GM13976 (cell line): ENCODE results near the gene GPR180.
A peak's percentile ranks its signal among the peaks of the same experiment; 100 is the strongest.
"Not testable (repeated sequence)": the region's sequence is repeated elsewhere in the genome, so short reads cannot be mapped to it uniquely, and the experiment has no call there.

Source experiments
- DNase-seq: peaks from one replicate; pipeline ENCODE4 v3.0.0; 2012; ENCODE audit warnings: low spot score
- in situ Hi-C: fragments of 300-500 bp; cut with MboI; formaldehyde crosslinking; loops from one replicate; pipeline ENCODE4 v1.12.0; 2022; ENCODE audit warnings: low sequenced_read_pairs, mixed read lengths, inconsistent platforms; ENCODE audit not compliant: unreplicated experiment
- TF ChIP-seq, protein P1 (sequence below): IDR thresholded peaks from 2 replicates; pipeline ENCODE4 v1.5.1; 2012; ENCODE audit warnings: borderline replicate concordance, mild to moderate bottlenecking; ENCODE audit not compliant: insufficient read depth; ENCODE audit errors: extremely low read depth, missing control alignments, control extremely low read depth

Gene GPR180

DNA sequence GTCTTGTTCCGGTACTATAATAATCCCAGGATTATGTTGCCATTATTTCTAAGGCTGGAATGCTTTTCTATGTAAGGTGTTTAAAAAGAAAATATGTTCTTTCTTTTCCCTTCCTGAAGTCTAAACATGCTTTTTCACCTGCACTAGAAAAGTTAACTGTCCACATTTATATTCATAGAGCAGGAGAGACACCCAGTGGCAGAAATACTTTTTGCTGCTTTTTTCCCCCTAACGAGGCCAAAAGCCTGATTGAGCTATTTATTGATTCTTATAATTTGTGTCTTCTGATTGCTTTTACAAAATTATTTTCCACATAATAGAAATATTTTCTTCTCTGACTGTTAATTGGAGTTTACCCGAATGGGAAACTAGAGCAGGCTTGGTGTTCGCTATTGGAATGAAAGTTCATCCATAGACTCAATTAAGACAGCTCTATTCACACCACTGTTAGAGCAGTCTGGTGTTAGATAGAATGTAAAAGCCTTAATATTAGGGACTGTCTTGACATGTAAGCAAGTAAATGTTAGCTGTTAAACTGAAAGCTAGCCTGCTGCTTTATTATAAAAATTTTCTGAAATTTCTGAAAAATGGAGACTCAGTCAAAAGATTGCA lies 15.8 kb downstream of the GPR180 start:
- in situ Hi-C loops = loop anchor here (10.0 to 25.0 kb wide), 2 partner anchors 173 to 795 kb away; no protein-coding TSS in a partner anchor
- peak; percentile 21 for DNase-seq
- TF ChIP-seq, protein P1, sequence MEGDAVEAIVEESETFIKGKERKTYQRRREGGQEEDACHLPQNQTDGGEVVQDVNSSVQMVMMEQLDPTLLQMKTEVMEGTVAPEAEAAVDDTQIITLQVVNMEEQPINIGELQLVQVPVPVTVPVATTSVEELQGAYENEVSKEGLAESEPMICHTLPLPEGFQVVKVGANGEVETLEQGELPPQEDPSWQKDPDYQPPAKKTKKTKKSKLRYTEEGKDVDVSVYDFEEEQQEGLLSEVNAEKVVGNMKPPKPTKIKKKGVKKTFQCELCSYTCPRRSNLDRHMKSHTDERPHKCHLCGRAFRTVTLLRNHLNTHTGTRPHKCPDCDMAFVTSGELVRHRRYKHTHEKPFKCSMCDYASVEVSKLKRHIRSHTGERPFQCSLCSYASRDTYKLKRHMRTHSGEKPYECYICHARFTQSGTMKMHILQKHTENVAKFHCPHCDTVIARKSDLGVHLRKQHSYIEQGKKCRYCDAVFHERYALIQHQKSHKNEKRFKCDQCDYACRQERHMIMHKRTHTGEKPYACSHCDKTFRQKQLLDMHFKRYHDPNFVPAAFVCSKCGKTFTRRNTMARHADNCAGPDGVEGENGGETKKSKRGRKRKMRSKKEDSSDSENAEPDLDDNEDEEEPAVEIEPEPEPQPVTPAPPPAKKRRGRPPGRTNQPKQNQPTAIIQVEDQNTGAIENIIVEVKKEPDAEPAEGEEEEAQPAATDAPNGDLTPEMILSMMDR = peak; percentile 35

DNA sequence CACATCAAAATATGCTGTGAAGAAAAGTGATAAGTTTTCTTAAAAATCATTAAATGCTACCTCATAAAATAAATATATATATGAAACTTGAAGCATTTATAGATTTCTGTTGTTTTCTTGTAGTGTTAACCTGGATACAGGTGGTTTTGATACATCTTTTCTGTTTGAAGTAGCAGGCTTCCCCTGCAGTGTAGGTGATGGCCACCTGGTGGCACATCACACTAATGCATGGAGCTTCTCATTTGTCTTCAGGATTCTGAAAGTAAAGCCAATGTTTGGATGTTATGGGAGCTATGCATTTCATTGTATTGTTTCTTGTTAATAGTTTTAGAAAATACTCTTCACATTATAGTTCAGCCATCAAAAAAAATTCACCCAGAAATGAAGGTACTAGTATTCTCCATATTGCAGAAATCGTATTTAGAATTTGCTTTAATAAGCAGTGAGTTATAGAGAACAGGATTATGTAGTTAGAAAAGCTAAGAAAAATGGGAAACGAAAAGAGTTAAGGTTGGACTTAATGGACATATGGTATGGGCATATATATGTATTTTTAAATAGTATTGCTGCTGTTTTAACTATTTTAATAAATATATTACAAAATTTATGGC lies 18.7 kb downstream of the GPR180 start:
- peak; percentile 41 for DNase-seq
- in situ Hi-C loops = loop anchor here (25.0 kb wide), 1 partner anchor 792 kb away; no protein-coding TSS in a partner anchor
- TF ChIP-seq, protein P1 = peak; percentile 54

DNA sequence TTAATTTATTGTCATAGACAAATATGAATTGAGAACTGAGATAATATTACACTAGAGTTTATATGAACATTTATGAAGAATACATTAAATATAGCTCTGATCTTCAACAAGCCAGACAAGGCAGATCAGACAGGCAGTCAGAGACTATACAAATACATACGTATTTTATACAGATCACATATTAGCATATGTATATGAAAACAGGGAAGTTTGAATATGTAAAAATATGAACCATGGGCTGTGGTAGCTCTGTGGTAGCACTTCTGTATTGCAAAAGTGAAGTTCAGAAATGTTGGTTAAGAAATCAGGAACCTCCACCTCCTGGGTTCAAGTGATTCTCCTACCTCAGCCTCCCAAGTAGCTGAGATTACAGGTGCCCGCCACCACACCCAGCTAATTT lies 20.7 kb downstream of the GPR180 start:
- TF ChIP-seq, protein P1 = no peak

DNA sequence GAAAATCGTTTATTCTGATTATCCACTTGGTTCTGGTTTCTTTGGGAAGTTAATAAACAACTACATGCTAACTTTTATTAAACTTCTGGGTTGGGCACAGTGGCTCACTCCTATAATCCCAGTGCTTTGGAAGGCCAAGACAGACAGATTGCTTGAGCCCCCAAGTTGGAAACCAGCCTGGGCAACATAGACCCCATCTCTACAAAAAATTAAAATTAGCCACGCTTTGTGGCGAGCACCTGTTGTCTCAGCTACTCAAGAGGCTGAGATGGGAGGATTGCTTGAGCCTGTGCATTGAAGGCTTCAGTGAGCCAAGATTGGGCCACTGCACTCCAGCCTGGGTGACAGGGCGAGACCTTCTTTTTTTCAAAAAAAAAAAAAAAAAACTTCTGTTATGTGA lies 21.7 kb downstream of the GPR180 start:
- in situ Hi-C loops = loop anchor here (25.0 kb wide), 1 partner anchor 789 kb away; no protein-coding TSS in a partner anchor
- TF ChIP-seq, protein P1 = no peak
- no peak for DNase-seq

More for the DNA sequence above, 20.7 kb downstream of the GPR180 start:
- in situ Hi-C loops = loop anchor here (25.0 kb wide), 1 partner anchor 790 kb away; no protein-coding TSS in a partner anchor
- DNase-seq = no peak

DNA sequence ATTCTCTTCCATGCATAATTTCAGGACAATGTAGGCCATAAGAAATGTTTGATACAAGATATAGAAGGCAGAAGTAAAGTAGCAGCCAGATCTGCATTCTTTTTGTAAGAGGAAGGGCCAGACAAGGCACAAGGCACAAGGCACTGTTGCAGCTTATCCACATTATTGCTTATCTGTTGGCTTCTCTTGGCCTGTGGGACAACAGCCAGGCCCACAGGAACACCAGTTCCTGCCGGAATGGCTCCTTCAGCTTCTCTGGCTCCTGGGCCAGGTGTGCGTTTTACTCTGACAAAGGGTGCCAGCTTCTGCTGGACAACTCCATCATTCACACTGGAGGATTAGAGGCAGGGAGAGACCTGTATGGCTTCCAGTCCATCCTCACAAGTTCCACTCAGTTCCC lies 29.2 kb downstream of the GPR180 start:
- no peak for DNase-seq
- in situ Hi-C loops = no loop called here
- TF ChIP-seq, protein P1 = no peak

DNA sequence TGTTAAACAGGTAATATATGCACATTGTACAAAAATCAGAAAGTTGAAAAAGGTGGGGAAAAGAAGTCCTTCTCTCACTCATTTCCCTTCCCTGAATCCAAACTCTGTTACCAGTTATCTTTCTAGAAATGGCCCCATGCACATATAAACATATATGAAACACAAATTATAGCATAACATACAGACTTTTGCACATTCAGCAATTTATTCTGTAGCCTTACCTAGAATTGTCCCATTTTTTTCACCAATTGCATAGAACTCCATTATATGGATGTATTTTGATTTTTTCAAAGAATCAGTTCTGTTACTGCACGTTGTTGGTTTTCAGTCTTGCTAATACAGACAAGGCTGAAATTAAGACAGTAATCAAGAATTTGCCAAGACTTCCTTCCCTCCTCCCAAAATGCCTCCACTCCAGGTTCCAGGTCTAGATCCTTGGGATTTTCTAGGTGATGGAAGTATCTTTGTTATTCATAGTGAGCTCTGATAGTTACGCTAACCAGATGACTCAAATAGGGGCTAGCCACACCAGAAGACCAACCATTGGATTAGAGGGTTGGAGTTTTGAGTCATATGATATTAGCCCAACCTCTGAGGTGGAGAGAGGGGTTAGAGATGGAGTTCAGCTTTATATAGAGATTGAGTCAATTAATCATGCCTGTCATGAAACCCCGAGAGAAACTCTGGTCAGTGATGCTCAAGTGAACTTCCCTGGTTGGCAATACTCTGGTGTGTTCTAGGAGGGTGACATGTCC lies 30.7 kb downstream of the GPR180 start:
- DNase-seq = no peak
- in situ Hi-C loops = no loop called here
- TF ChIP-seq, protein P1 = no peak

DNA sequence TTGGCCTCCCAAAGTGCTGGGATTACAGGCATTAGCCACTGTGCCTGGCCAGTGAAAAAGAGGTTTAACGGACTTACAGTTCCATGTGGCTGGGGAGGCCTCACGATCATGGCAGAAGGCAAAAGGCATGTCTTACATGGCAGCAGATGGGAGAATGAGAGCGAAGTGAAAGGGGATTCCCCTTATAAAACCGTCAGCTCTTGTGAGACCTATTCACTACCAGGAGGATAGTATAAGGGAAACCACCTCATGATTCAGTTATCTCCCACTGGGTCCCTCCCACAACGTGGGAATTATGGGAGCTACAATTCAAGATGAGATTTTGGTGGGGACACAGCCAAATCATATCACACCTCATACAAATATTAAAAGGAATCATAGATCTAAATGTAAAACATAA lies 34.4 kb downstream of the GPR180 start:
- DNase-seq, in situ Hi-C loops: not testable (repeated sequence)
